Measurements from ENCODE around the gene SOCS3.
A peak's percentile ranks its signal among the peaks of the same experiment; 100 is the strongest.
"Not testable (repeated sequence)": the region's sequence is repeated elsewhere in the genome, so short reads cannot be mapped to it uniquely, and the experiment has no call there.

The SOCS3 gene

DNA sequence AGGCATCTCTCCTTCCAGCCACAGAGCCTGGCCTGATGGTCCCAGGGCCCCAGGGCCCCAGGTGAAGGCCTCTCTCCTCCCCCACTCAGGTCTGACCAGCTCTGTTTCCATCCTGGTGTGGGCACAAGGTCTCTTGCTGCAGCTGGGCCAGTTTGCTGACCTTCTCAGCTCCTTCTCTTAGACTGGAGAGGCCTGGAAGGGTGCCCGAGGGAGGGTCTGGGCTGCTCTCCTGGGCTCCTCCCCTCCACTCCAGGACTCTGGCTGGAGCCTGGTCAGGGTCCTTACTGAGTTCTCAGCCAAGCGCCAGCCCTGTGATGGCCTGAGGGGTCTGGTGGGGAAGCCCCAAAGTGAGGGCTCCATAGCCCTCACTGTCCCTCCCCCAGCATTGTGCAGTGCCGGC lies 12.4 kb downstream of the SOCS3 start:
- DNase-seq = no peak

DNA sequence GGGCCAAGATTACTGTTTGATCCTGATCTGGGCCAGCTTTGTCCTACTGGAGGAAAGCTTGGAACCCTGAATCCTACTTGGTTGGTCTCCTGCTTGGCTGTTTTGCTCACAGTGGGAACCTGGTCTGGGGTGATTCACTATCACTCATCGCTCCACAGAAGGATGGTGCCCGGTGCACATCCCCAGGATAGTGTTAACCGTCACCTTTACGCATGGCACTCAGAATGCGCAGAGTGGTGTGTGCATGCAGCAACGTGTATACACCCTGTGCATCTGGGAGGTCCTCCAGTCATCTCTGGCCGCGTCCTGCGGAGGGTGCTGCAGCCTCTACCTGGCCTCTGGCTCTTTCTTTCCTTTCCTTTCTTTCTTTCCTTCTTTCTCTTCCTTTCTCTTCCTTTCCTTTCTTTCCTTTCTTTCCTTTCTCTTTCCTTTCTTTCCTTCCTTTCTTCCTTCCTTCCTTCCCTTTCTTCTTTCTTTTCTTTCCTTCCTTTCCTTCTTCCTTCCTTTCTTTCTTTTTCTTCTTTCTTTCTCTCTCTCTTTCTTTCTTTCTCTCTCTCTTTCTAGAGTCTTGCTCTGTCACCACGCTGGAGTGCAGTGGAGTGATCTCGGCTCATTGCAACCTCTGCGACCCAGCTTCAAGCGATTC lies 13.1 kb downstream of the SOCS3 start:
- no peak for DNase-seq

DNA sequence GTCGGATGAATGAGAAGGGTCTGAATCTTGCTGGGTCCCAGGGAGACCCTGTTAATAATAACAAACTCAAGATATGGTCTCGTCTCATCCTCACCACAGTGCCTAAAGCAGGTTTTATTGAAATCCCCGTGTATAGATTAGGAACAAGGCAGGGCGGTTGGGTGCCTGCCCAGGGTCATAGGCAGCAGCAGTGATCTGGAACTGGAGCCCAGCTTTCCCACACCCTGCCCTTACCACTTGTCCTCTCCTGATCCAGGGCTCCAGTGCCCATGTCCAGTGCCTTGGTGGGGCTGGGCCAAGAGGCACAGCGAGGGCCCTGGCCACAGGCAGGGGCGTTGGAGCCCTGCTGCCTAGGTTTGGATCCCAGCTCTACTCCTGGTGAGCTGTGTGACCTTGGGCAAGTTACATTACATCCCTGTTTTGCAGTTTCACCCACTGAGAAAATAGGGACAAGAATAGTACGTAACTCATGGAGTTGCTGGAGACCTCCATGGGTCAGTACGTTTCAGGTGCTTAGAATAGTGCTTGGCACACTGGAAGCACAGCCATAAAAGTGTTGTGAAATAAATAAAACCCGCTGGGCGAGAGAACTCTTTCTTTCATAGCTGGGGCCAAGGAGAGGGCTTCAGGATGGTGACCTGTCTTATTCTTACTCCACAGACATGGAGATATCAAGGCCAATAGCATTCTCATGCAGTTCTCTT lies 13.9 kb downstream of the SOCS3 start:
- DNase-seq = no peak

DNA sequence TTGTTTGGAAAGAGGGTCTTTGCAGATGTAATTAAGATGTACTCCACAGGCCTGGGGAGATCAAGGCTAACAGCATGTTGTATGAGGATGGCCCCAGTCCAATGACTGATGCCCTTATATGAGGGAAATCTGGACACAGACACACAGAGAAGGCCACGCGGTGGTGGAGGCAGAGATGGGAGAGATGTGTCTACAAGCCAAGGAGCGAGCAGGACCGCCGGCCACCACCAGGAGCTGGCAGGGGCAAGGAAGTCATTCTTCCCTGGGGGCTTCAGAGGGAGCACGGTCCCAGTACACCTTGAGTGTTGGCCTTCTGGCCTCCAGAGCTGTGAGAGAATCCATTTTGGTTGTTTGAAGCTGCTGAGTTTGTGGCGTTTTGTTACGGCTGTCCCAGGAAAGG lies 14.7 kb downstream of the SOCS3 start:
- no peak for DNase-seq

DNA sequence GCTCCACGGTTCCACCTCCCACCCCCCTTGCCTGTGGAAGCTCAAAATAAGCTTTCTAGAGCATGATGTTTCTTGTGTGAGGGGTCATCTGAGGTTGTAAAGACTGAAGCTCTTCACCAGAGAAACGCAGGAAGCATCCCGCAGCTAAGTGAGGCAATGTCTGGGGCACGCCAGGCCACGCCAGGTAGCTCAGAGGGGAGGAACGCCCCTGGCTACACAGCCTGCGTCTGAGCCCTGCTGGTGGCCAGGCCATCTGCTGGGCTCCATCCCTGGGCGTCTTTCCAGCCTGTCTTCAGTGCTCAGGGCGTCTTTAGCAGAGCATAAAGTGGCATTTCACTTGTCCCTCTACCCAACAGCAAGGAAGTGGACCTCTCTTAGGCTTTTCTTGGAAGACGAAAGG lies 15.2 kb downstream of the SOCS3 start:
- DNase-seq = no peak

DNA sequence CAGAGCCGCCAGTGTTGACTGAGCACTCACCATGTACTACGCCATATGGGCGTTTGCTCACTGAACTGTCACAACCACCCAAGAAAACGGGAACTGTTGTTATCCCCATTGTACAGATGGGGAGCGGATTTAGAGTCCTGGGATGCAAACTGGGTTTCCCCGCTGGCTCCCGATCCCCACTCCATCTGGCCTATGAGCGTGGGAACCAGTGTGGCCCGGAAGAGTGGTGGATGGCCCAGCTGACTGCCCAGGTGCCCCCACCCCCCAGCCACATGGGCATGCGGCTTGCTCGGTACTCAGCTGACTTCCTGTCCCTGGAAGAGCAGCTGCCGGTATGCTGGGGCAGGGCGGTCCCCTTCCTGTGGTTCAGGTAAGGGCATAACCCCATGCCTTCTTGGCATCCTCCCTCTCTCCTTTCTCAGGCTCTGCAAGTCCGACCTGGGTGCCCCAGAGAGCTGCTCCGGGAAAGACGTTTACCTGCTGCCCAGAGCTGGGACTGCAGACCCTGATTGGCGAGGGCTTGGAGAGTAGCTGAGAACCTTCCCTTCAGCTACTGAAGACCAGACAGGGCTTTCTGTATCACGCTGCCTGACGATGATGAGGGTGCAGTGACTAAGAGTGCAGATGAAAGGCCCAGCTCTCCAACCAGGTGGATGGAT lies 16.2 kb downstream of the SOCS3 start:
- no peak for DNase-seq

DNA sequence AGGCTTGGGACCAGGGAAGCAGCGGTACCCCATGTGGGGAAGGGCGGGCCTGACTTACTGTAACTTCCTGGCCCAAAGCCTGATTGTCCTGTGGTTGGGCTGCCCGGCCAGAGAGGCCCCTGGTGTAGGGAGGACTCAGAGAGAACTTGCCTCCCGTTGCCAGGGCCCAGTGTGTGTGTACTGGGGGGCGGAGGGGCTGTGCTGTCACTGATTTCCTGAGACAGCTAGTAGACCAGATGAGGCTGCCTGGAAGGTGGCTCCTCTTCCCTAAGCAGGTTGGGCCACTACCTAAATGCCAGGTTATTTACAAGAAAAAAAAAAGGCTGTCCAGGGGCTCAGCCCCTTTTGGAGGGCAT lies 16.7 kb downstream of the SOCS3 start:
- DNase-seq = no peak

DNA sequence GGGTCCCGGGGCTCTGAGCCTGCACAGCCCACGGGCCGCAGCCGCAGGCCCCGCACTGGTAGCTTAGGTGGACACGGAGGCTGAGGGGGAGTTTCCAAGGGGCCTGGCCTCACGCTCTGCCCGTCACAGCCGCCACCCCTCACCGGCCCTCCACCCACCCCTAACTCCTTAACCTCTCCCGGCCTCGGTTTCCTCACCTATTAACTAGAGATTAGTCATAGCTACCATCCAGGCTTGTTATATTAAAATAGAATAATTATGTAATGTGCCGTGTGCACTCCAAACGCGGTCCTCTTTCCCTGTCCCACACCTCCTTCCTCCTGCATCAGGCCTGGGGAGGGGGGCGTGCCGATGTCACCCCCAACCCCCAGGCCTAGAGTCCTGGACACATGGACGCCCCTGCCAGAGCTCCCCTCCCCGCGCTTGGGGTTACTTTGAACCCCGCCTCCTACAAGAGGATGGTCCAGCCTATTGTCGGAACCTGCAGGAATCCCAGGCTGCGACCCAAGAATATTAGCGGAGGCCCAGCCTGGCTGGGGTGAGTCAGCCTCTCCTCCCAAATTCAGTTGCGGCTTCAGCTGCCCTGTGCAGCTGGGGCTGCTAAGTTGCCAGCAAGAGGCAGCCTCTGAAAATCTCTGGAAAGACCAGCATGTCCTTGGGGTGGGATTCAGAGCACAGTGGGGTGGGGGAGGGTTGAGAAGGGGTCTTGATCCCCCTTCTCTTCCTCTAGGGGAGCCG lies 17.3 kb downstream of the SOCS3 start:
- DNase-seq = no peak

DNA sequence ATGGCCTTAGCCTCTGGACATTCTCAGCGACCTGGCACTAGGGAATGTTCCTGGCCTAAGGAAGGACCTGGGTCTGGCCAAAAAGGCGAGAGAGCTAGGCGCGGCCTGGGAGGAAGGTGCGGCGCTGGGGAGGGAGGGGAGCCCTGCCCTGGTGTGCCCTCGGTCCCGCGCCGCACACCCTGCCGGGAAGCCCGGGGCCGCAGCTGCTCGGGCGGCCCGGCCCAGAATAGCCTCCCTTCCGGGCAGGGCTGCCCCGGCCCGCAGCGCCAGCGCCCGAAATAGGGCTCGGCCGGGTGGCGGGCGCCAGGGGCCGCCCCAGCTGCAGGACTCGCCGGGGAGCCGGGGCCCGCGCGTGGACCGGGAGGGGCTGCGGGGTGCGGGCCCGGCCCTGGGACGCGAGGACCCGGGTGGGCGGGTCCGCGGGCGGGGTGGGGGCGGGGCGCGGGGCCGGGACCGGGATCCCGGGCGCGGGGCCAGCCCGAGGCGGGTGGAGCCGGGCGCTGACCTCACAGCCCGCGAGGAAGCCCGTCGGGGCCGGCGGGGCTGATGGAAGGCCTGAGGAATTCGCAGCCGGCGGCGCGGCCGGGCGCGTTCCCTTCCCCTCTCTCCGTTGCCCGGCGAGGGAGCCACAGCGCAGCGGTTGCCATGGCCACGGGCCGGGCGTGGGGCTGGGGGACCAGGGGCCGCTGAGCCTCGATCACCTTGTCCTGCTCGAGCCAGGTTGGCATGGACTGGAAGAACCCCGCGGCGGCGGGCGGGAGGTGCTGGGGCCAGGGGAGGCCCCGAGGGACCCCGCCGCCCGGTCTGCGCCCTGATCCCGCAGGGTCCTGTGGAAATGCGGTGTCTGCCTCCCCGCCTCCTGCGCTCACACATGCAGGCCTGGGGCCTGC lies 18.1 kb downstream of the SOCS3 start:
- DNase-seq = no peak

DNA sequence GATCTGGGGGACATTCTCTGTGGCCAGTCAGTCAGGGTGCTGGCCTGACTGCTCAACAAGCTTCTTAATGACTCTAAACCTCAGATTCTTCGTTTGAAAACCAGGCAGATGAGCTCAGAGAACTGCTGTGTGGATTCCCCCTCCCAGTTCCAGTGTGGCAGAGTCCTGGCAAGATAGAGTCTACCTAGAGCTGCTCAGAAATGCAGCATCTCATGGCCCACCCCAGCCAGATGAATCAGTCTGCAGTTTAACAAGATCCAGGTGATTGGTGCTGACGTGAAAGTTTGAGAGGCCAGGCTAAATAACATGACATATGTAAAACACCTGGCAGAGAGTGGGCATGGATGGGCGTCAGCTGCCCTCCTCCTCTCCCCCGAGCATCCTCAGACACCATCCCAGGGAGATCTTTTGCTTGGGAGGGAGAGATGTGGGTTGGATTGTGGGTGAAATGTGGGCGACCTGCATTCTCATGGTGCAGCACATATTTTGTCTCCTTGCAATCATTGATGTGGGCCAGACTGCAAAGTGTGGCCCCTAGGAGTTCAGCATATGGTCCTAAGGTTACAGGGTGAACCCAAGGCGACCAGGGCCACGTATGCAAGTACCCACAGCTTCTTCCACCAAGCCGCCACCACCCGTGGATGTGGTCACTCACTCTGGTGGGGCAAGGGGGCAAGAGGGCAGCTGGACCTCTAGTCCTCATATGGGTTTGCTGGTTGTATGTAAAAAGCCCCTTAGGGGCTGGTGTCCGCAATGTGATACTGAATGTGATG lies 19.5 kb downstream of the SOCS3 start:
- DNase-seq = no peak

DNA sequence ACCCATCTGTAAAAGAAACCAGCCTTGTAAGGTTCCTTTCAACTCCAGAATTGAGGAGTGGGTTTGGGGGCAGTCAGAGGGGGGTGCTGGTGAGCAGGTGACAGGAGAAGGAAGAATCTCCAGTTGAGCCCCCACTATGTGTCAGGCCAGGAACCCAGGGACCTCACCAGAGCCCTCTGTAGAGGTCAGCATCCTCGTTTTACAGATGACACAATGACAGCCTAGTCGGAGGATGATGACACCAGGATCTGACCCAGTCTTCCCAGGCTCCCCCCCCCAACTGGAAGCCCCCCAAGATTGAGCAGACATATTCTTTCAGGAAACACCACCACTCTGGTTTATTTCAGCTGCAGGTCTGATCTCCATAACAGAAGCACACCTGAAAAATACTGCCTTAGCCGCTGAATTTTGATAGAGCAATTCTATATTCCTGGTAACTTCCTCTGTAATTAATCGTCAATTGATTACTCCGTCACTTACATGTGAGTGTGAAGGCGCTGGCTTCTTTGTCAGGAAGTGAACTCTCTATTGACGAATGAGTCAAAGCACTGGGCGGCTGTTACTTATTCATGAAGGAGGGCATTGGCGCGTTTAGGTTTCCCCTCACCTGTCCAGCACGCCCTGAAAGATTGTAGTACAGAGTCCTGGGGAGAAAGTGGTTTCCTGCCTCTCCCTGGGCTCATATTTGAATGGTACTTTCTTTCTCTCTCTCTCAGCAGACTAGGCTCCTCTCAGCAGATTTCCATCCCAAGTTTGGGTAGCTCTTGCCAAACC lies 21.2 kb downstream of the SOCS3 start:
- DNase-seq = no peak

DNA sequence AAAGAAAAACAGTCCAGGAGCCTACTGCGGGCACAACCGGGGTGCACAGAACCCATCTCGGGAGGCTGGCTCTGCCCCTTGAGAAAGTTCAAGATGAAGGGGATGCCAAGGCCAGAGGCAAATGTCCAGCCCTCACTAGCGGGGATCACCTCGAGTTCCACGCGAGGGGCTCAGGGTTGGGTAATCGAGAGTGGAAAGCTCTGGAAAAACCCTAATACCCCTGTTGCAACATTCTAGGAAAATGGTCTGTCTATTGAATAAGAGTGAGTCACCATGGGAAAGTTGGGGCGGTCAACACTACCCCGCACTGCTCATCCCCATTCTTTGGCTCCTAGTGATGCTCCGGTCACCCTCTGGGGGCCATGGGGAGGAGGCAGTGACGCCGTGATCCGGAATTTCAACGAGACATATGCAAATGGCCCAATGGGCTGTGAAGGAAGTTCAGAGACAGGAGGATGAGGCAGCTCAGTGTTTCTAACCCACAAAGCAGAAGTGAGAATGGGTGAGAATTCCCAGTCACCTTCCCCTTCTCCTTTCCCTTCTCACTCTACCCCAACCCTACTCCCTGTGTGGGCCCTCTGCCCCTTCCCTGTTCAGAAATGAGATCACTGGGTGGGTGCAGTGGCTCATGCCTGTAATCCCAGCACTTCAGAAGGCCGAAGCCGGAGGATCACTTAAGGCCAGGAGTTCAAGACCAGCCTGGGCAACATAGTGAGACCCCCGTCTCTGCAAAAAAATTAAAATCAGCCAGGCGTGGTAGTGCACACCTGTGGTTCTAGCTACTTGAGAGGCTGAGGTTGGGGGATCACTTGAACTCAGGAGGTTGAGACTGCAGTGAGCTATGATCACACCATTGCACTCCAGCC lies 22.4 kb downstream of the SOCS3 start:
- no peak for DNase-seq

DNA sequence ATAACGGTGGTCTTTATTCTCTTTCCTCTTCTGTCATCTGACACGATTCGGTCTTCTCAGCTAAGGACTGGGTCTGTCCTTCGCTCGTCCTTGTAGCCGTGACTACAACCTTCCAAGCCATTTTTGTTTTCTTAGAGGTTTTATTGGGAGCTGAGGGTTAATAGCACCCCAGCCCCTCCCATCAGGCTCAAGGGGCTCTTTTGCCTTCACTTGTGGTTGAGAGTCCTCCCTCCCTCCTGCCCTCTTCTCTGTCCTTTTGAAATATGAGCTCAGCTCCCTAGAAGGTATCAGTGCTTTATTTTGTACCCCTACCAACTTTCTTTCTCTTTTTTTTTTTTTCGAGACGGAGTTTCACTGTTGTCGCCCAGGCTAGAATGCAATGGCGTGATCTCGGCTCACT lies 24.7 kb downstream of the SOCS3 start:
- no peak for DNase-seq

DNA sequence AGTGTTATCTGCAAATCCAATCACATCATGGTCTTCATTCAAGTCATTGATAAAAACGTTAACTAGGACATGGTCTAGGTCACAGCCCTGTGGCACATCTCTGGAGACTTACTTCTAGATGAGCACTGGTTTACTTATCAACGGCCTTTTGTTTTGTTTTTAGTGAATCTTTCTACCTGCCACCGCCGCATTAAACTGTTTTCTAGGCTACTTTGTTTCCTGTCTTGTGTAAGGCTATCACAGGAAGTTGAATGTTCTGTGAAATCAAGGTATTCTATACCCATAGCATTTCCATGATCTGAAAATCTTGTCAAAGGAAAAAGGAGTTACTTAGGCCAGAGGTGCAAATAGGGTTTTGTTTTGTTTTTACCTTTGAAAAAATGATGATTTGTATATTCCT lies 26.9 kb downstream of the SOCS3 start:
- no peak for DNase-seq

DNA sequence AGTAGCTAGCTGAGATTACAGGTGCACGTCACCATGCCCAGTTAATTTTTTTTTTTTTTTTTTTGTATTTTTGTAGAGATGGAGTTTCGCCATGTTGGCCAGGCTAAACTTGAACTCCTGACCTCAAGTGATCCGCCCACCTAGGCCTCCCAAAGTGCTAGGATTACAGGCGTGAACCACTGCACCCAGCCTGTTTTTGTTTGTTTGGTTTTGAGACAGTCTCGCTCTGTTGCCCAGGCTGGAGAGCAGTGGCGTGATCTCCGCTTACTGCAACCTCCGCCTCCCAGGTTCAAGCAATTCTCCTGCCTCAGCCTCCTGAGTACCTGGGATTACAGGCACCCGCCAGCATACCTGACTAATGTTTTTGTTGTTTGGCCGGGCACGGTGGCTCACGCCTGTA lies 28.5 kb downstream of the SOCS3 start:
- DNase-seq = not testable (repeated sequence)

DNA sequence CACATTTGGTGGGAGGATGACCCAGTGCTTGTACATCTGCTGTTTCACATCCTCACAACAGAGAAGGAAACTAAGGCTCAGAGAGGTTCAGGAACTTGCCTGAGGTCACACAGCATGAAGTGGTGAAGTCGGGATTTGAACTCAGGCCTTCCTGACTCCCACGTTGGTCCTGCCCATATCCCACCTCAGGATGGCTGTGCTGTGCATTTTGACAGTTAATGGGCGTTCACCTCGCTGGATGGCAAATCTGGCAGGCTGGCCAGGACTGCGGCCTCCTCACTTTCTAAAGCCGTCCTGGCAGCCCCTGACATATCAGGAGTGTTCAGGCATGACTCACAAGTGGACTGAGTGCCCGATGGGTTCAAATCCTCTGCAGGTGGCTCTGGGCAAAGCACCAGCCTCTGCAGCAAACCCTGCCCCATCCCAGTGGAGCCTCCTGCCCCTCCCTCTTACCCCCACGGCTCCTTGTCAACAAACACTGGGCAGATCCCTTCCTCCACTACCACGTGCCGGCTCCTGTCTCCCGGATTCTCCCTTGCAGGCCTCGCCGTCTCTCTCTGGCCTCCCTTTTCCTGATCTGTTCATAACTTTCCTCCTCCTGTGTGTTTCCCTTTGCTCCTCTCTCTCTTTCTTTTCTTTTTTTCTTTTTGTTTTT lies 29.2 kb downstream of the SOCS3 start:
- DNase-seq = no peak

DNA sequence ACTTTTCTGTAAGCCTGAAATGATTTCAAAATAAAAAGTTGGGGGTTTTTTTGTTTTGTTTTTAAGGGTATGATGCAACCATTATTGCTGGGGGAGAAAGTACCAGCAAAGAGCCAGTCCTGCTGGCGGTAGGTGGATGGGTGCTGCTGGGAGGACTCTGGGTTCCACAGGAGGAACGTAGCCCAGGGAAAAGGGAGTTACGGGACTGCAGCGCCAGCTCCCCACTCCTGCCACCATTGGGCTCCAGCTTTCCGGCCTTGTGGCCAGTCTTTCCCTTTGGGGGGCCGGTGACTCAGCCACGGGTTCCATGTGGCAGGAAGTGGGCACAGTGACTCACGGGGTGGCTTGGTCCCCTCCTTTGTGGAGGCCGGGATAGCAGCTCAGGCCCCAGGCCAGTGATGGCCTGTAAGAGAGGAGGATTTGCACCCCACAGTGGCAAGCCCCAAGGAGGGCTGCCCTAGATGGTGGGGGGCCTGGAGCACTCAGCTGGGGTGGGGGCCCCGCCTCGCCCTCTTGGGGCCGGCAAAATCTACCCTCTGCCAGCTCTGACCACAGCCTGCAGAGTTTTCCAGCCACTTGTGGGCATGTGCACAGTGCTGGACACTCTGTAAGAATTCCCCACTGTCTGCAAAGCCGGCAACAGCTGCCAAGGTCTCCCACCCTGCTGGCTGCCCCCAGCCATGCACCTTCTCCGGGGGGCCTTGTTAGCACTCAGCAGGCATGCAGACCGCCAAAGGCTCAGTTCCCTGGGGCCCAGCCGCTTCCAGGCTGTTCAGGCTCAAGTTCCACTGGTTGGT lies 30.4 kb downstream of the SOCS3 start:
- peak; percentile 53 for DNase-seq

DNA sequence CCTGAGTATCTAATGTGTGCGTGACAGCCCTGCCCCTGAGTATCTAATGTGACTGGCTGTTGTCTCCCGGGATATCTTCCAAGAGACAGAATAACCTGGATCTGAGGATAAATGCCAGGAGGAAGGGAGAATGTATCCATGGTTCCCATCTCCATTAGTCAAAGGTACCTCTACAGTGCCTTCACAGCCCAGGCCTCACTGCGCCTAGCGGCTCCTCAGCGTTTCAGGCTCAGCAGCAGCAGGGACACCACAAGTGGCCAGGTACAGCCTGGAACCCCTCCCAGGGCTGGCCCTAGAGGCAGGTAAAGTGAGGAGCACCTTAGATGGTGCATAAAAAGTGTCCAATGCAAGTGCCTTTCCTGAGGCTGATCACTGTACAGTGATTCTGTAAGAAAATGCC lies 32.0 kb downstream of the SOCS3 start:
- no peak for DNase-seq

Data from hematopoietic multipotent progenitor cell treated with erythropoietin and hydrocortisone succinate and interleukin-3 and kit ligand, for 8 days (in vitro differentiated cells).